K562 (cell line): ENCODE data around the gene UBE2V1. TPM values are rescaled to one million over a fixed set of nuclear protein-coding genes. Genes with fewer than 3 reads are reported as not detected.

ENCODE experiments used
- ARID3B ChIP-seq: fragments of 250-450 bp; sonication (Bioruptor Pico); IDR thresholded peaks from 2 replicates; pipeline ENCODE4 v1.4.0; 2020; ENCODE audit warnings: borderline replicate concordance
- CBX3 ChIP-seq, 2 experiments: IDR thresholded peaks; 1 replicate in 1 of 2; 2 replicates in 1 of 2; pipeline ENCODE4 v1.6.1; 2012; ENCODE audit warnings: inconsistent platforms in 2 of 2, low read length in 2 of 2, borderline replicate concordance in 1 of 2, control low read depth in 1 of 2
- EWSR1 ChIP-seq: fragments of 450-650 bp; IDR thresholded peaks from 2 replicates; pipeline ENCODE4 v1.6.1; 2018; ENCODE audit warnings: borderline replicate concordance, mild to moderate bottlenecking, low read depth, moderate library complexity; ENCODE audit not compliant: partially characterized antibody
- FOS ChIP-seq: IDR thresholded peaks from 3 replicates; pipeline ENCODE4 v1.6.1; 2011; ENCODE audit not compliant: insufficient read length; ENCODE audit errors: extremely low read depth
- NCOA6 ChIP-seq: fragments of 450-650 bp; IDR thresholded peaks from 2 replicates; pipeline ENCODE4 v1.6.1; 2017; ENCODE audit warnings: mild to moderate bottlenecking
- NFYB ChIP-seq: IDR thresholded peaks from 2 replicates; pipeline ENCODE4 v1.6.1; 2011; ENCODE audit warnings: mild to moderate bottlenecking, moderate library complexity; ENCODE audit not compliant: insufficient read length; ENCODE audit errors: extremely low read depth
- PHTF2 ChIP-seq: fragments of 250-450 bp; sonication (Bioruptor Pico); IDR thresholded peaks from 2 replicates; pipeline ENCODE4 v1.5.0; 2021; ENCODE audit warnings: mild to moderate bottlenecking
- RBM25 ChIP-seq: fragments of 200-400 bp; formaldehyde crosslinking; IDR thresholded peaks from 2 replicates; pipeline ENCODE4 v1.6.1; 2018; ENCODE audit warnings: low read length, low read depth, moderate library complexity; ENCODE audit not compliant: severe bottlenecking
- SAP30 ChIP-seq: fragments of 200-600 bp; sonication (generic); IDR thresholded peaks from 2 replicates; pipeline ENCODE4 v1.6.1; 2012; ENCODE audit warnings: borderline replicate concordance, low read depth, mild to moderate bottlenecking, moderate library complexity, low read length, control low read depth, inconsistent platforms; ENCODE audit not compliant: insufficient read depth, poor library complexity, severe bottlenecking
- SP2 ChIP-seq: IDR thresholded peaks from 2 replicates; pipeline ENCODE4 v1.6.1; 2011; ENCODE audit warnings: mild to moderate bottlenecking, low read depth, low read length, moderate library complexity; ENCODE audit not compliant: poor library complexity, severe bottlenecking; ENCODE audit errors: extremely low read depth
- USF1 ChIP-seq: sonication (generic); formaldehyde crosslinking; IDR thresholded peaks from 2 replicates; pipeline ENCODE4 v1.9.0; 2022; ENCODE audit warnings: mild to moderate bottlenecking, missing genetic modification reagents
- ZNF316 ChIP-seq: fragments of 450-650 bp; IDR thresholded peaks from 2 replicates; pipeline ENCODE4 v1.6.1; 2016
- polyA plus RNA-seq, 8 experiments: library from polyadenylated mRNA; depleted of rRNA in 4 of 8; stranded (reverse) in 5 of 8; unstranded in 3 of 8; fragments of >200 nt; fragmentation: Nextera tagmentation in 2 of 8; fragmentation: Illumina TruSeq in 1 of 8; extraction: Ambion mirVana in 2 of 8; extraction: Trizol in 1 of 8; gene quantifications; 2 replicates each; pipeline versions ENCODE4 v1.2.1 to v1.2.3, GENCODE V29; 2011 to 2014; ENCODE audit warnings: inconsistent platforms in 1 of 8, missing spikeins in 1 of 8
- total RNA-seq, 7 experiments: library from RNA; depleted of rRNA in 6 of 7; stranded (reverse); fragments of >200 nt in 6 of 7; fragmentation: Illumina TruSeq in 2 of 7; extraction: Trizol in 2 of 7; gene quantifications; 2 replicates each; pipeline versions ENCODE4 v1.2.1 to v1.2.3, GENCODE V29; 2011 to 2021; ENCODE audit warnings: low replicate concordance in 1 of 7

Gene UBE2V1
- total and polyA plus RNA-seq, 9 of the 15 experiments (the other 6 are each of a cell fraction or from before 2014, with no cell fraction given) = 93.0 to 357 (median 119) TPM

- TF ChIP-seq NFYB = peak; percentile 74
- no peak for TF ChIP-seq EWSR1
- TF ChIP-seq USF1 (CRISPR knock-in tag) = peak; percentile 95
- no peak for TF ChIP-seq PHTF2 (CRISPR knock-in tag)
- peak in 1 of 2 experiments; percentile 42; a peak in 1 of 3 replicates for TF ChIP-seq CBX3 (IDR thresholded peaks at IDR 0.05; ENCODE audit: borderline replicate concordance in 1 of 2, low read length in 2 of 2)
- no peak for TF ChIP-seq ZNF316
- TF ChIP-seq SP2 = no peak
- no peak for TF ChIP-seq SAP30
- TF ChIP-seq FOS = peak; percentile 15
- peak; percentile 20 for TF ChIP-seq RBM25
- no peak for TF ChIP-seq NCOA6
- TF ChIP-seq ARID3B (CRISPR knock-in tag) = no peak
Measured at GRCh38 chr20:50121858-50122271, 8.9 kb upstream of the UBE2V1 start (continued).
